GM19467 (cell line): ENCODE results near the gene DENND5A.
A peak's percentile ranks its signal among the peaks of the same experiment; 100 is the strongest.
"Not testable (repeated sequence)": the region's sequence is repeated elsewhere in the genome, so short reads cannot be mapped to it uniquely, and the experiment has no call there.

Experiments used
- ATAC-seq: cut with Tn5 transposase; IDR thresholded peaks from one replicate; pipeline ENCODE4 v1.9.1; 2021; ENCODE audit warnings: mild to moderate bottlenecking, moderate library complexity; ENCODE audit not compliant: unreplicated experiment

The DENND5A gene

DNA sequence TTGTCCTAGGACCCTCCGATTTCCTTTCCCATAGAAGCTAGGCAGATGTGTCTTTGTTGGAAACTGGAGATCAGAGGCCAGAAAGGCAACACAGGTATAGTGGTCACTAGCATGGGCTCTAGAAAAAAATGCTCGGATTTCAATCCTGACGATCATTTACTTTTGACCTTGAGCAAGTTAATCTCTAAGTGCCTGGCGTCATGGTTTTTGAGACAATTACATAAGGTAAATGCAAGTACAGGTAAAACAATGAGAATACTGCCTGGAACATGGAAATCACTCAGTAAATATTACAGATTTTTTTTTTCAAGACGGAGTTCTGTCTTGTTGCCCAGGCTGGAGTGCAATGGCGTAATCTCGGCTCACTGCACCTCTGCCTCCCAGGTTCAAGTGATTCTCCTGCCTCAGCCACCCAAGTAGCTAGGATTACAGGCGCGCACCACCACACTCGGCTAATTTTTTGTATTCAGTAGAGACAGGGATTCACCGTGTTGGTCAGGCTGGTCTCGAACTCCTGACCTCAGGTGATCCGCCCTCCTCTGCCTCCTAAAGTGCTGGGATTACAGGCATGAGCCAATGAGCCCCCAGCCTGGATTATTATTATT lies 1.1 kb upstream of the DENND5A start:
- no peak for ATAC-seq

DNA sequence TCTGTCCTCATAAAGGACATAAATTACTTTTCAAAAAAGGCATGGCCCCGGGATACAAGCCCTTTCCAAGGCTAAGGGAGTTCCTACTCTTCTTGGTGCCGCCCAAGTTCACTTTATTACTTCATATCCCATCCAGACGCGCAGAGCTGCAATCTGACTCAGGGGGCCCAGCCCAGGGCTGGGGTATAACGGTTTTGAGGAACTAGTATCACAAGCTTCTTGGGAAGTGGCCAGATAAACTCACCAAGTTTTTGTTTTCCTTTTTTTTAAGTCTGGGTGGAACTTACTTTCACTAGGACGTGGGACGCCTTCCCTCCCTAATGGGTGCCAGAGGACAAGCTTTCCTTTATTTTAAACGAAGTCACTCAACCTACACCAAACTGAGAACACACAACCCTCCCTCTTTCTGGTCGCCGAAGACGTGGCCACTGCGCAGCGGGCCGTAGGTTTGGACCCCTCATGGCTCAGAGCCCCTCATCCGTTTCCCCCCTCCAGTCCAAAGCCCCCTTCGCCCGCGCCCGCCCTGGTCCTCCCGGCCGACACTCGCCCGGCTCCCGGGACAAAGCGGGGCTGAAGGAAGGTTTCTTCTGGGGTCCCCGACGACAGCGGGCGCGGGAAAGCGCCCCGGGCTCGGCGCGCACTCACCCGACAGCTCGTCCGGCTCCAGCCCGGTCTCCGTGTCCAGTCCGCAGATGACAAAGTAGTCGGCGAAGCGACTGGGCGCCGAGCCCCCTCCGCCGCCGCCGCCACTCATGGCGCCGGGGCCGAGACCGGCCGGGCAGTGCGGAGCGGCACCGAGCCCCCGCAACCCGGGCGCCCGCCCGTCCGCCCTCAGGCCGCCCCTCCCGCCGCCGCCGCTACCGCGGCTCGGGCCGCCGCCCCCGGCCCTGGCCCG lies 587 bp downstream of the DENND5A start:
- ATAC-seq: no peak

- peak; percentile 67 for ATAC-seq
Measured at GRCh38 chr11:9263840-9264315, 1.3 kb downstream of the DENND5A start.

GRCh38 chr11:9260838-9261146 lies 4.4 kb downstream of the DENND5A start:
- not testable (repeated sequence) for ATAC-seq

DNA sequence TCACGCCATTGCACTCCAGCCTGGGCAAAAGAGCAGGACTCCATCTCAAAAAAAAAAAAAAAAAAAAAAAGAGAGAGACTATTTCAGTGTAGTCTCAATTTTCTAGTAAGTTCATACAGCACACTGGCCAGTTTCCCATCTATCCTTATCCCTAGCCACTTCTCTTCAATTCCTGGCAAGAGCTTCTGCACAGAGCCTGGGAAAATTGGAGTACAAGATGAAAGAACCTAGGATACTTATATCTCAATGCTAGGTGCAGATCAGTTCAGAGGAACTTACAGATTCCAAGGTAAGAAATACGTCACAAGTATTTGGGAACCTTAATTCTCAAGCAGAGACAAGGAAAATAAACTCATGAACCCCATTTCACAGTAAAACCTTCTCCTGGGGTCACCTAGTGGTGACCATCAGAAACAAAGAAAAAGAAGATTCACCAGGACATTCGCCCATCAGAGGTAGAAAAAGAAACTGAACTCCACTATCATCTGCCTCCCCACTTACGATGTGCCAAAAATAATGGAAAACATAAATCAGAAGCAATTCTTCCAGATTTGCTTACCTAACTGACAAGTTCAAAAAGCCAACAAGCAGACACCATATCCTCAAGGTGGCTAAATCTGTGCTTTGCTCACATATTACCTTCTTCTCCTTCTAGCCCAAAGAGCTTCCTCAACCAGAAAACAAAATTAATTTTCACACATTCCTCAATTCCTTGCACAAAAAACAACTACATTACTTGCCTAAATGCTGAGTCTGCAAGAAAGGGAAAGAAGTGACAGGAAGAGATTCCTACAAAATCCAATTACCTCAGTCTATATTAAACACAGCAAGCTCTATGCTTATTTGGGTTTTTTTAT lies 4.9 kb downstream of the DENND5A start:
- no peak for ATAC-seq

DNA sequence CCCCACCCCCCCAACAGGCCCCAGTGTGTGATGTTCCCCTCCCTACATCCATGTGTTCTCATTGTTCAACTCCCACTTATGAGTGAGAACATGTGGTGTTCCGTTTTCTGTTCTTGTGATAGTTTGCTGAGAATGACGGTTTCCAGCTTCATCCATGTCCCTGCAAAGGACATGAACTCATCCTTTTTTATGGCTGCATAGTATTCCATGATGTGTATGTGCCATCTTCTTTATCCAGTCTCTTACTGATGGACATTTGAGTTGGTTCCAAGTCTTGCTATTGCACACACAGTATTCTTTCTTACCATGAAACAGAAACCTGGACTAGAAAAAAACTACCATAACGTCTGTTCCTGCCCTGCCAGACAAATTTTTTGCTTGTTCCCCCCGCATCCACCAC lies 6.9 kb downstream of the DENND5A start:
- ATAC-seq: not testable (repeated sequence)

GRCh38 chr11:9254416-9254815 lies 10.7 kb downstream of the DENND5A start:
- ATAC-seq: no peak

DNA sequence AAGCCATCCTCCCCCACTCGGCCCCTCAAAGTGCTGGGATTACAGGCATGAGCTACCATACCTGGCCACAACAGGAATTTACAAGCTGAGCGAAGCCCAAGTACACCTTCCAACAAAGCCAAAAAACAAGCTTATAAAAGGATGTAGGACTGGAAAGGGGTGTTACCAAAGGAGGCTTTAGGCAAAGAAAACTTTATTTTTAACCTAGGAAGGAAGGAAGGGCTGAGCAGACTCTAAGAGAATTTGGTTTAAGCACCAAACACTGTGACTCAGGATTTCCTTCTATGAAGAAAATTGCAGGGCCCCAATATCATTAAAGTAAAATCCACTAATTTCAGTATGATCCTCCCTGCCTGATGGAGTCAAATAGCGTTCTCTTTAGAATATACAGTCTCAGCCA lies 12.1 kb downstream of the DENND5A start:
- no peak for ATAC-seq

GRCh38 chr11:9251311-9251710 lies 13.8 kb downstream of the DENND5A start:
- no peak for ATAC-seq

- ATAC-seq: no peak
Measured at GRCh38 chr11:9250139-9250582, 15.0 kb downstream of the DENND5A start.

- no peak for ATAC-seq
Measured at GRCh38 chr11:9249252-9249651, 15.9 kb downstream of the DENND5A start.

DNA sequence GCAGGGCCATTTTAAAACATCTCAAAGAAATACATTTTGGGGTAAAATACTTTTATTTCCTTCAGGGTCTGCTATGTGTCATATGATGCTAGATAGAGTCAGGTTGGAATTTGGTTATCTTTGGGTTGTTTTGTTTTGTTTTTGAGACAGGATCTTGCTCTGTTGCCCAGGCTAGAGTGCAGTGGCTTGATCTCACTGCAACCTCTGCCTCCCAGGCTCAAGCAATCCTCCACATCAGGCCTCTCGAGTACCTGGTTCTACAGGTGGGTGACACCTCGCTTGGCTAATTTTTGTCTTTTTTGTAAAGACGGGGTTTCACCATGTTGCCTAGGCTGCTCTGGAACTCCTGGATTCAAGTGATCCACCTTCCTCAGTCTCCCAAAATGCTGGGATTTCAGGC lies 17.3 kb downstream of the DENND5A start:
- no peak for ATAC-seq

DNA sequence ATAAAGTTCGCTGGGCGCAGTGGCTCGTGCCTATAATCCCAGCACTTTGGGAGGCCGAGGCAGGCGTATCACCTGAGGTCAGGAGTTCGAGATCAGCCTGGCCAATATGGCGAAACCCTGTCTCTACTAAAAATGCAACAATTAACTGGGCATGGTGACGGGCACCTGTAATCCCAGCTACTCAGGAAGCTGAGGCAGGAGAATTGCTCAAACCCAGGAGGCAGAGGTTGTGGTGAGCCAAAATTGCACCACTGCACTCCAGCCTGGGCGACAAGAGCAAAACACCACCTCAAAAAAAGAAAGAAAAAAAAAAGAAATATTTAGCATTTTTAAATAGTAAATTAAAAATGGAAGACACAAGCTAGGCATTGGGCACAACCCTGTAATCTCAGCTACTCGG lies 28.9 kb downstream of the DENND5A start:
- ATAC-seq: not testable (repeated sequence)

- ATAC-seq: no peak
Measured at GRCh38 chr11:9232482-9232881, 32.7 kb downstream of the DENND5A start.

GRCh38 chr11:9231848-9232177 lies 33.3 kb downstream of the DENND5A start:
- no peak for ATAC-seq

DNA sequence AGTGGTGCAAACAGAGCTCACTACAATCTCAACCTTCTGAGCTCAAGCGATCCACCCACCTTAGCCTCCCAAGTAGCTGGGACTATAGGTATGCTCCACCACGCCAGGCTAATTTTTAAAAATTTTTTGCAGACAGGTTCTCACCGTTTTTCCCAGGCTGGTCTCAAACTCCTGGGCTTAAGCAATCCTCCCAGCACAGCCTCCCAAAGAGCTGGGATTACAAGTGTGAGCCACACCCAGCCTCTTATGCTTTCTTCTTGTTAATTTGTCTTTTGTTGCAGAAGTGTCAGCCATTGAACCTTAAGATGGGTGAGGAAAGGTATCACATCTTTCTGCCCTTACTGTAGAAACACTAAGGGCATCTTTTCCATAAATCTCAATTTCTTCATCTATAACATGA lies 34.9 kb downstream of the DENND5A start:
- ATAC-seq: no peak

DNA sequence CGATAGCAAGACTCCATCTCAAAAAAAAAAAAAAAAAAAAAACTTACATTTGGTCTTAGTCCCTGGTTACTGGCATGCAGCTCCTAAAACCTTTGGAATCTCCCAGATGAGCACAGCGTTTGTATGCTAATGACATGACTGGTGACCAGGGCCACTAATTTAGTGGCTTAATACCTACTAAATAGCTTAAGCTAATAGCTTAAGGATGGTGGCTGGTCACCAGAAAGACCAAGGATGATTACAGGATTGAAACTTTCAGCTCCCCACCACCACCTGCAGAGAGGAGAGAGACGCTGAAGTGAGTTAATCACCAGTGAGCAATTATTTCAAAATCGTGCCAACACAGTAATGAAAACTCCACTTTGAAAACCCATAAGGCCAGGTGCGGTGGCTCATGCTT lies 37.1 kb downstream of the DENND5A start:
- ATAC-seq: no peak

- ATAC-seq: no peak
Measured at GRCh38 chr11:9225748-9226298, 39.3 kb downstream of the DENND5A start.

DNA sequence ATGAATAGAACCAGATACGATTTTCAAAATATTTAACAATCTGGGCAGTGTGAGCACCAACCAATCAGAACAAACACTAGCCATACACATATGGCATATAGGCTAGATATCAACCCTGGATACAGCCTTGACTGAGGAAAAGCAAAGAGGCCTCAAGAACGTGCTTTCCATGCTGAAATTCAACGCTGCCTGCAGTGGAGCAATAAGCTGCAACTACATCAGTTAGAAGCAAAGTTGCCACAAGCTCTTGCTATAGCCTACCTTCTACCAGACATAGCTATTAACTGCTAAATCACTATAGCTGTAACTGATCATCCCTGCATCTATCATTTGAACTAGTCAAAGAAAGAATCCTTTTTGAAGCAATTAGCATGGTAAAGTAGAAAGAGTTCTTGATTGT lies 42.5 kb downstream of the DENND5A start:
- ATAC-seq: no peak

DNA sequence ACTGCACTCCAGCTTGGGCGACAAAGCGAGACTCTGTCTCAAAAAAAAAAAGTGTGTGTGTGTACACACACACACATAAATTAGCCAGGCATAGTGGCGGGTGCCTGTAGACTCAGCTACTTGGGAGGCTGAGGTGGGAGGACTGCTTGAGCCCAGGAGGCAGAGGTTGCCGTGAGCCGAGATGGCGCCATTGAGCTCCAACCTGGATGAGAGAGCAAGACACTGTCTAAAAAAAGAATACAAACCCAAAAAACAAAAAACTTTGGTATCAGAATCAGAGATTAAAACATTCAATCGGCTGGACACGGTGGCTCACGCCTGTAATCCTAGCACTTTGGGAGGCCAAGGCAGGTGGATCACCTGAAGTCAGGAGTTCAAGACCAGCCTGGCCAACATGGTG lies 44.3 kb downstream of the DENND5A start:
- not testable (repeated sequence) for ATAC-seq

- no peak for ATAC-seq
Measured at GRCh38 chr11:9219572-9219971, 45.6 kb downstream of the DENND5A start.
